MCF 10A (cell line): ENCODE results near the gene TSPYL6. TPM values are rescaled to one million over a fixed set of nuclear protein-coding genes. Genes with fewer than 3 reads are reported as not detected.

ENCODE experiments used
- BruUV-seq: library from RNA; stranded (reverse); fragments of 400-500 nt; replicated peaks from 2 replicates; lab custom pipeline; 2021; lab: Mats Ljungman, UMichigan
- CTCF ChIA-PET: fragments of 300-600 bp; sonication (Branson Sonifier 250); formaldehyde crosslinking; extraction: SDS; loops from one replicate; lab custom pipeline; 2021; ENCODE audit warnings: antibody characterized with exemption, inconsistent platforms; lab: Yijun Ruan, JAX
- POLR2A ChIA-PET: fragments of 300-600, 350-650 bp; sonication (Branson Sonifier 250); formaldehyde crosslinking; extraction: SDS; loops from one replicate; lab custom pipeline; 2020; ENCODE audit warnings: antibody characterized with exemption, inconsistent platforms; lab: Yijun Ruan, JAX
- DNase-seq: peaks from one replicate; pipeline ENCODE4 v3.0.0-alpha.2; 2018; ENCODE audit not compliant: unreplicated experiment
- H3K27ac Mint-ChIP-seq: one replicate; pipeline ENCODE4 v1.8.0; 2022; ENCODE audit warnings: mild to moderate bottlenecking, low read depth, mixed read lengths; ENCODE audit not compliant: unreplicated experiment
- H3K27me3 Mint-ChIP-seq: one replicate; pipeline ENCODE4 v1.8.0; 2022; ENCODE audit warnings: mixed read lengths; ENCODE audit not compliant: insufficient read depth, unreplicated experiment
- H3K36me3 Mint-ChIP-seq: one replicate; pipeline ENCODE4 v1.8.0; 2022; ENCODE audit warnings: mild to moderate bottlenecking, moderate library complexity, mixed read lengths; ENCODE audit not compliant: insufficient read depth, unreplicated experiment
- H3K4me1 Mint-ChIP-seq: one replicate; pipeline ENCODE4 v1.8.0; 2022; ENCODE audit warnings: mixed read lengths; ENCODE audit not compliant: insufficient read depth, unreplicated experiment
- H3K4me3 Mint-ChIP-seq: one replicate; pipeline ENCODE4 v1.8.0; 2022; ENCODE audit warnings: mild to moderate bottlenecking, moderate library complexity, mixed read lengths; ENCODE audit not compliant: unreplicated experiment
- H3K9me3 Mint-ChIP-seq: one replicate; pipeline ENCODE4 v1.8.0; 2022; ENCODE audit warnings: mixed read lengths; ENCODE audit not compliant: unreplicated experiment
- CTCF ChIP-seq: fragments of 200-600 bp; IDR thresholded peaks from one replicate; pipeline ENCODE4 v1.8.0; 2022; ENCODE audit warnings: antibody characterized with exemption, mild to moderate bottlenecking; ENCODE audit not compliant: unreplicated experiment
- intact Hi-C: fragments of 100-400 bp; cut with micrococcal nuclease; formaldehyde crosslinking; loops from 2 replicates; pipeline ENCODE4 v1.14.1; 2022
- total RNA-seq: library from RNA; stranded (reverse); gene quantifications from 2 replicates; pipeline ENCODE4 v1.2.3, GENCODE V29; 2022

TSPYL6 gene
- total RNA-seq, 1 experiment from 2014 or later, result not detected

DNA sequence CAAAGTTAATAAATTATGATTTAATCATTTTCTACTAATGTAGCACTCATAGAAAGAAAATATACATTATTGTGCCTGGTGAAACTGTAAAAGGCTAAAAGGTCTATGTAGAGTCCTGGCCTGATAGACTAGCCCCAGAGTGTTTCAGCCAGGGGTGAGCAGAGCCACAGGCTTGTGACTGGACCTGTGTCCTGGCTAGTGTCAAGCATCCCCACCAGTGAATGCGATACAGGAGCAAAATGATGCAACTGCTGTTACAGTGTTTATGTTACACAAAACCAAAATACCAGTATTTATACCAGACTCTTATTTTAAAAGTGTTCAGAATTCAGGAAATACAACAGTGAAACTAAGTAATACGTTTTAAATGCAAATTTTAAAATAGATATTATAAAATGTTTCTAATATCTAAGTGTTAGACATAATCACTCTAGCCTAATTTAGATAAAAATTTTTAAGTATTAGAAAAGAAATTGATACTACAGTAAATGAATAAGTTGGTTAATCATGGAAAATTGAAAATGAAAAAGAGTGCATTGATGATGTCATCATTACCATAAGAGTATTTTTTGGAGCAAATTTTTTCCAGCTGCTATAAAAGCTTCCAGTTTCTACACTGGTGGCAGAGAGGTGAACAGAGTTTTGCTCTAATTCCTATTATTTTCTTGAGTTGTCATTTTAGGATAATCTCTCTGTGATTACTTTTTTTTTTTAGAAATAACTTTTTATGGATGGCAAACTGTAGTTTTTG, 6.2 kb upstream of the TSPYL6 start:
- ChIA-PET CTCF (no interaction called here), POLR2A (no interaction called here)
- Mint-ChIP-seq H3K9me3 (peaks cover 10% of the 10 kb centered on the region), H3K4me1 (no peaks in the 10 kb centered on the region), H3K36me3 (no peaks in the 10 kb centered on the region), H3K27me3 (no peaks in the 10 kb centered on the region), H3K4me3 (no peak overlapping the region), H3K27ac (no peak overlapping the region)
- intact Hi-C loops, result no loop called here
- no peak for TF ChIP-seq CTCF
- BruUV-seq, result no TSS peak
- no peak for DNase-seq

DNA sequence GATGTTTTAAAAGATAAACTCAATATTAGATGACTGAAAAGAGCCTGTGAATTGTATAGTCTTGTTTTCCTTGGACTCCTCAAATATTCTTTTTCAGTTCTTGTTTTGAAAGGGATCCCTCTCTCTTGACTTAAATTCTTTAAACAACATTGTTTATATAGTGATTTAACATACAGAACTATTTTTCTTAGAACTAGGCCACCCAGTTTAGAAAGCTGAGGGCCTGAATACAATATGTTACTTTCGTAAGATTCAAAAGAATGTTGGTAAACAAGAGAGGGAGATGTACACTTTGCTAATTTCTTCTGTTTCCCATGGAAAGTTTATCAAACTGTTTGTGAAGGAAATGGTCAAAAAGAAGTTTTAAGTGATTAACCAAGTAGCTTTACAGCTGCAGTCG, 5.5 kb upstream of the TSPYL6 start:
- Mint-ChIP-seq H3K27ac (no peak overlapping the region), H3K9me3 (peaks cover 10% of the 10 kb centered on the region), H3K4me1 (no peaks in the 10 kb centered on the region), H3K36me3 (no peaks in the 10 kb centered on the region), H3K27me3 (no peaks in the 10 kb centered on the region), H3K4me3 (no peak overlapping the region)
- no peak for DNase-seq
- POLR2A ChIA-PET, result interaction anchor here (0.7 kb wide), 1 partner anchor 239 kb away, joined by 3 read pairs; no protein-coding TSS in a partner anchor
- TF ChIP-seq CTCF, result no peak
- CTCF ChIA-PET, result no interaction called here
- BruUV-seq, result no TSS peak
- intact Hi-C loops, result no loop called here

DNA sequence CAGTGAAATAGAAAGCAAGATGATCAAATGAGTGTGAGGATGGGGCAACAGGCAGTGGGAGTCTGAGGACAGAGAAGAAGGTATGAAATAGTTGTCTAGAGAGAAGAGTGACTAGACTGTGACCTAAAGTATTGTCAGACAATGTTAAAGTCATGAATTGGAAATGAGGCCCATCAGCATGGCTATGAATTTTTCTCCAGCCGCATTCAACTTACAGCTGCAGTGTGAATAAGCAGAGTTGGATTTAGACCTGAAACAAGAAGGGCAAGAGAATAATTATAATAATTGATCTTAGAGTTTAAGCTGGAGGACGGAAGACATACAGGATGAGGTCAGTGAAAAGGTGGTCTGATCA, 4.2 kb upstream of the TSPYL6 start:
- intact Hi-C loops, result no loop called here
- no peaks in the 10 kb centered on the region for H3K27me3 Mint-ChIP-seq
- DNase-seq, result no peak
- no peaks in the 10 kb centered on the region for H3K4me1 Mint-ChIP-seq
- H3K9me3 Mint-ChIP-seq, result peaks cover 8% of the 10 kb centered on the region
- TF ChIP-seq CTCF, result no peak
- ChIA-PET CTCF (no interaction called here), POLR2A (interaction anchor here (0.7 kb wide), 2 partner anchors 62 to 80 kb away, joined by 3 read pairs; no protein-coding TSS in a partner anchor)
- no peak overlapping the region for H3K27ac Mint-ChIP-seq
- BruUV-seq, result no TSS peak
- no peak overlapping the region for H3K4me3 Mint-ChIP-seq
- no peaks in the 10 kb centered on the region for H3K36me3 Mint-ChIP-seq

- H3K9me3 Mint-ChIP-seq, result peaks cover 2% of the 10 kb centered on the region
- no peak for DNase-seq
- no peaks in the 10 kb centered on the region for H3K27me3 Mint-ChIP-seq
- H3K4me3 Mint-ChIP-seq, result no peak overlapping the region
- no peaks in the 10 kb centered on the region for H3K36me3 Mint-ChIP-seq
- no TSS peak for BruUV-seq
- intact Hi-C loops, result no loop called here
- H3K4me1 Mint-ChIP-seq, result no peaks in the 10 kb centered on the region
- ChIA-PET CTCF (interaction anchor here (0.7 to 1.5 kb wide), 3 partner anchors 15 to 387 kb away, joined by 3 to 4 read pairs (median 4); no protein-coding TSS in a partner anchor), POLR2A (interaction anchor here (0.7 kb wide), 2 partner anchors 61 to 80 kb away, joined by 3 read pairs; no protein-coding TSS in a partner anchor)
- no peak for TF ChIP-seq CTCF
- H3K27ac Mint-ChIP-seq, result no peak overlapping the region
Measured at GRCh38 chr2:54259413-54260240, 3.6 kb upstream of the TSPYL6 start.
